G401 (cell line): ENCODE measurements around the gene TMEM239. TPM values are rescaled to one million over a fixed set of nuclear protein-coding genes. Genes with fewer than 3 reads are reported as not detected.
"Not testable (repeated sequence)": the region's sequence is repeated elsewhere in the genome, so short reads cannot be mapped to it uniquely, and the experiment has no call there.

Experiments
- DNase-seq: peaks from one replicate; pipeline ENCODE4 v3.0.0-alpha.2; 2015; ENCODE audit warnings: low spot score
- in situ Hi-C: cut with HindIII; loops from 2 replicates; pipeline ENCODE4 v1.10.0; 2016; ENCODE audit warnings: low sequenced_read_pairs, mixed read lengths
- total RNA-seq: library from RNA; depleted of rRNA; stranded (reverse); fragments of >200 nt; shearing (Covaris generic); gene quantifications from 2 replicates; pipeline ENCODE4 v1.2.3, GENCODE V29; 2014

Gene TMEM239
- total RNA-seq, 1 experiment from 2014 or later, result not detected

DNA sequence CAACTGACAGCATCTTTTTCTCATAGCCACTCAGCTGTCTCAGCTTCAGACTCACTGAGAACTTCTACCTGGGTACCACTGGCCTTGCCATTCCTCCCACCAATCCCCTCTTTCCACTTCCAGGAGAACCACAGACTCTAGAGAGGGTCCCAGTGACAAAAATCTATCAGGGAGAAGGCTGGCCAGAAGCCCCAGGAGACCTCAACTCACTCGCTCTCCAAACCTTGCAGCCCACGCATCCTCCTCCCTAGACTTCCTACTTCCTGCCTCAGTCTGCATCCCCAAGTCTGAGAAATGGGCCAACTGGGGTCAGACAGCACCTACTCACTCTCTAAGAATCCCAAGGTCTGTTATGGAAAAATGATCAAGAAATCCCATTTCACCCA is 1.2 kb downstream of the TMEM239 start:
- in situ Hi-C loops, result no loop called here
- DNase-seq, result no peak

GRCh38 chr20:2817891-2818595 is 1.9 kb downstream of the TMEM239 start:
- DNase-seq, result no peak
- in situ Hi-C loops, result no loop called here

- in situ Hi-C loops, result no loop called here
- DNase-seq, result no peak
Observed at GRCh38 chr20:2820084-2820895, 4.1 kb downstream of the TMEM239 start.

DNA sequence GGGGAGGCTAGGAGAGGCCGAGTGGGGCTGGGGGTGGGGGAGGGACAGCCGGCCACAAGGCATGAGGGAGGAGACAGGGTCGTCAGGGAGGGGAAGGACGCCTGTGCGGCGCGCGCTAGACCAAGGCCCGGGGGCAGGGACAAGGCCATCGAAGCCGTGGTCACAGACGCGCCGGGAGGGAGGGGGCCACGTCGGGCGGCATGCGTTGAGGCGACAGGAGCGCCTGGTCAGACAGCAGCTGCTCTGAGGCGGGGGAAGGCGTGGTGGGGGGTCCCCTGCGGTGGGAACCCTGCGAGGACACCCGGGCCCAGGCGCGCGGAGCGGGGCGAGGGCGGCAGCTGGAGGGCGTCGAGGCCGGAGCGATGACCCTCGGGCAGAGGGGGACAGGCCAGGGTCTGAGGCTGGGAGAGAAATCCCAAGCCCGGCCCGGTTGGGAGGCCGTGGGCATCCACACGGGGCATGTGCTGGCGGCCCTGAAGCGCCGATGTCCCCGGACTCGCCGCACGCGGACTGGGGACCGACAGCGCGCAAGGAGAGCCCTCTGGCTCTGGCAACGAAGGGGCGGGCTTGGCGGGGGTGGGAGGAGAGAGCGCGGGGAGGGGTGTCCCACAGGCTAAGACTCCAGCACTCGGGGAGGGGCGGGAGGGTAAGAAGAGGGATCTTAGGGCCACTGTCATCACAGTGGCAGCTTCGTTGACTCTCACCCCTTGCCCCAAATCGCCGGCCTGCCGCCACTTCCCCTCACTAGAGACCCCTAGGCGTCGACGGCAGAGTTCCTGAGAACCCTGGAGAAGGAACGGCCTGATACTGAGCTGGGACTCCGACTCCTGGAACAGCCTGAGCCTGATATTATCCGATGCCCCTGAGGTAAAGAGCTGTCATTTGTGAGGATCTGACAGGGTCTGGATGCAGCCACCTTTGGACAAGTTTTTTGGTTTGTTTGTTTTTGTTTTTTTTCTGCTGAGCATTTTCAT is 5.0 kb downstream of the TMEM239 start:
- in situ Hi-C loops, result no loop called here
- DNase-seq, result no peak

GRCh38 chr20:2822073-2822472 is 5.9 kb downstream of the TMEM239 start:
- no peak for DNase-seq
- in situ Hi-C loops, result no loop called here

DNA sequence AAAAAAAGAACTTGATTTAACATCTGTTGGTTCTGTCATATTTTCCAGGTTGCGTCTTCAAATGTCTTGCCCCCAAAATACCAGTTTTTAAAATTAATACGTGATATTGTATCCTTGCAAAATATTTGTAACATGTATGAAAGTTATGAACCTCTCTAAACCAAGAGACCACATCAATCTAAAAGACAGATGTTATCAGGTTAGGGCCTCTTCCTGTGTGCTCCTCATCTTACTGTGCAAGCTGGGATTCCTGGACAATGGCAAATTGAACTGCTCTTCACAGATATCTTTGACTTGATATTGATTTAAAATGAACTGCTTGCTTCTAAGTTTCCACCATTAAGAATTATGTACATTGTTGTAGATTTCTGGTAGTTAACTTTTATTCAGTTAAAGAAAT is 9.6 kb downstream of the TMEM239 start:
- DNase-seq, result no peak
- in situ Hi-C loops, result no loop called here

GRCh38 chr20:2826655-2827054 is 10.5 kb downstream of the TMEM239 start:
- DNase-seq, result no peak
- in situ Hi-C loops, result no loop called here

- in situ Hi-C loops, result no loop called here
- no peak for DNase-seq
Observed at GRCh38 chr20:2829376-2829775, 13.2 kb downstream of the TMEM239 start.

GRCh38 chr20:2831206-2831605 is 15.0 kb downstream of the TMEM239 start:
- DNase-seq, in situ Hi-C loops: not testable (repeated sequence)

DNA sequence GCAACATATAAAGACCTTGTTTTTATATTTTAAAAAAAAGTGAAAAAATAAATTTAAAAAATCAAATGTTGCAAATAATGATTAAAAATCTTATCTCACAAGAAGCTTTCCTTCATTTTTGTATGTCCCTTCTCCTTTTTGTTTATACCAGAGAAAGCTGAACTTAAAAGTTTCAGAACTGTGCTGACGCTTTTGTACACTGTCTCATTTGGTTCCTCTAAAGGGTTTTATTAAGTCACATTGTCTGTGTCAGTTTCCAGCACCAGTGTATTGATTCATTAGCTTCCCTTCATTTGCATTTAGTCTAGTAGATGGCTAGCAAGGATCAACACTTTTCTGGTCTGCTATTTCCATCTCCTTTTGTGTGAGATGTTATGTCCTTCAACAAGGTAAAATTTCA is 17.6 kb downstream of the TMEM239 start:
- in situ Hi-C loops, result no loop called here
- no peak for DNase-seq

DNA sequence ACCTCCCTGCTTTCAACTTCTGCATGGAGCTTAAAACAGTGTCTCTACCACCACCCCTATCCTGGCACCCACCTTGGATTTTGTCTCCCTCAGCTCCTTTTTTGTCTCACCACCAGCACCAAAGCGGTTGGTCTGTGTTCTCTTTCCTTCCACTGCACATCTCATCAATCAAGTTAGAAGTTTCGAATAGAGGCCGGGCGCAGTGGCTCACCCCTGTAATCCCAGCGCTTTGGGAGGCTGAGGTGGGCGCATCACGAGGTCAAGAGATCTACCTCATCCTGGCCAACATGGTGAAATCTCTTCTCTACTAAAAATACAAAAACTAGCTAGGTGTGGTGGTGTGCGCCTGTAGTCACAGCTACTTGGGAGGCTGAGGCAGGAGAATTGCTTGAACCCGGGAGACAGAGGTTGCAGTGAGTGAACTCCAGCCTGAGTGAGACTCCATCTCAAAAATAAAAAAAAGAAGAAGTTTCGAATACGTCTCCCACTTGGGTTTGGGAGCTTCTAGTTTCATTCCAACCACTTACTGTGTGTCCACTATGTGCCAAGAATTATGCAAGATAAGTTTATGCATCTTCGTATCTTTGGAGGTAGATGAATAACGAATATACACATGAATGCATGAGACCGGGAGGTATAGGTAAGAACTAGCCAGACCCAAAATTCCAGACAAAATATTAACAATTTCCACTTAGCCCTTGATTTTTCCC is 18.4 kb downstream of the TMEM239 start:
- in situ Hi-C loops, result no loop called here

GRCh38 chr20:2835331-2835796 is 19.2 kb downstream of the TMEM239 start:
- in situ Hi-C loops, result no loop called here
- no peak for DNase-seq

More for the DNA sequence above, 18.4 kb downstream of the TMEM239 start:
- DNase-seq, result no peak

GRCh38 chr20:2836035-2836434 is 19.9 kb downstream of the TMEM239 start:
- DNase-seq, result no peak
- in situ Hi-C loops, result no loop called here

GRCh38 chr20:2837221-2837960 is 21.2 kb downstream of the TMEM239 start:
- DNase-seq, result no peak
- in situ Hi-C loops, result no loop called here

DNA sequence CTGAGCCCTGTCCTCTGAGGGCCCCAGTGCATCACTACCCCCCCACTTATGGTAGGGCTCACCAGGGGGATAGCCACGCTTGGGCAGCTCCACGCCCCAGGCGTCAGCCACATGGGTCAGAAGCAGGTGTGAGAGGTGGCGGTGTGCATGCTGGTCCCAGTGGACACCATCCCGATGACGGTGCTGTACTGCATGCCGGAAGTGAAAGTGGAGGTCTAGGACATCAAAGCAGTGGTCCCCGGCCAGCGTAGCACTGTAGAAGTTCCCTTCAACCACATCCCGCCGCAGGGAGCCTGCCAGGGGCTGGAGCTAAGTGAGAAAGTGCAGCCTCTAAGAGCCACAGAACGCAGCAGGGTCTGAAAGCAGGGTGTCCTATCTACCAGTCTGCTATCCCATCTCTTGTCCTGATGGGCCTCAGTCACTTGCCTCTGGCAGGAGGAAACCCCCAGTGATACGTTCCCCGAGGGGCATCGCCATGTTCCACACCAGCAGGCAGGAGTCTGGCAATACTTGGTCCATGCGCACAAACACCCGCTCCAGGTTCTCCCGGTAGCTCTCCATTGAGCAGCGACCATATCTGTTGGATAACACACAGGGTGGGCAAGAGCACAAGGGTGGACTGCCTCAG is 22.1 kb downstream of the TMEM239 start:
- no peak for DNase-seq

DNA sequence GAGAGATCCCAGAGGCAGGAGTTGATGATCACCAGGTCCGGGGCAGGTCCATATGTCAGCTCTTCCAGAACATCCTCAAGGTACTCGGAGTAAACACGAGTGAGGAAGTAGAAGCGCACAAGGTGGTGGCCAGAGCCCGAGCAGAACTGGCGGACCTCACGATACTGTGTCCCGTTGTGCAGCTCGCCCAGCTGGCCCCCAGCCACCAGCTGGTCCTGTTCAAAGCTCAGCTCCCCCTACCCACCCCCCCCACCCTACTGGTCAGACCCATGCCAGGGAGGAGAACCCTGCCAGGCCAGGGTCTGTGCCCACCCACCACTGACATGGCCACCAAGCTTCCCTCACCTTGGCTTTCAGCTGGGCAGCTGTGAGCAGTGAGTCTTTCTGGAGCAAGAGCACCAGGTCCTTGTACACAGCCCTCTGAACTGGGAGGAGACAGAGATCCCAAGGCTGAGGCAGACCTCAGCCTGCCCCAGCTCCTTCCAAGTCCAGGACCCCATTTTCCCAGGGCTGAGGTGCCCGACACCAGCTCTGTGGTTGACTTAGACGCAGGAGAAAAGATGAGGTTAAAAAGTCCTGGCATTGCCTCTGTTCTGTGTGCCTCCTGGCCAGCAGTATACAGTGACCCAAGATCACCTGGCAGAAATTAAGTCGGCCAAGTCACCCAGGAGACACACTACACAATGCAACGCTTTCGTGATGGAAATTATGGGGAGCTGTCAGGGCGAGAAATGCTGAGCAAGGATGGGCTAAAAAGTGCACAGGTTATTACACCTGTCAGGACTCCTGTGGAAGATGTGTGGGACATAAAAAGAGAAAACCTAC is 22.9 kb downstream of the TMEM239 start:
- no peak for DNase-seq
- in situ Hi-C loops, result no loop called here

More for the DNA sequence above, 22.1 kb downstream of the TMEM239 start:
- in situ Hi-C loops, result no loop called here

DNA sequence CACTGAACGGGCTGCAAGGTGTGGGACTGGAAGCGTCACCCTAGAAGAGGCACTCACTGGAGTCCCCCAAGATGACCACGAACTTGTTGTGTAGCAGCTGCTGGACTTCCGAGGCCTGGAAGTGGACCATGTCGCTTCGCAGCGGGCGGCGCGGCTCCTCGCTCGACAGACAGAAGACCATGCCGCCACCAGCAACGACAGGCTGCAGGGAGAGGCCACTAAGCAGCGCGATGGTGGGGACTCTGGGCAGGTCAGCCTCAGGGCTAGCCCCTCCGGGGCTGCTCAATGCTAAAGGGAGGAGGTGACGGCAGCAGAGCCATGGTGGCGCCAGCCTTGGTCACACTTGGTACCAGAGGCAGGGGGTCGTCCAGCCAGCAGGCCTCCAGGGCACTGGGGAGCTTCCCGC is 23.6 kb downstream of the TMEM239 start:
- DNase-seq, result no peak
- in situ Hi-C loops, result no loop called here
